ENCODE measurements around the gene GRID1. TPM values are rescaled to one million over a fixed set of nuclear protein-coding genes. Genes with fewer than 3 reads are reported as not detected.

GRID1 gene
- total RNA-seq, 2 donors from 2014 or later = 0.27 to 0.85 TPM

GRCh38 chr10:86064219-86064618 is 302.4 kb downstream of the GRID1 start:
- DNase-seq (ENCODE audit: low spot score) = no peak
- H3K4me1 ChIP-seq (ENCODE audit: control insufficient read depth in 1 of 2, low read depth in 2 of 2) = no peaks in the 10 kb centered on the region
- TF ChIP-seq CTCF (IDR thresholded peaks at IDR 0.05) = no peak
- no peak overlapping the region for H3K4me3 ChIP-seq
- no peaks in the 10 kb centered on the region for H3K9me3 ChIP-seq
- H3K27me3 ChIP-seq (replicated peaks; ENCODE audit: insufficient read depth) = no peaks in the 10 kb centered on the region
- no peak overlapping the region for H3K27ac ChIP-seq
- ATAC-seq (ENCODE audit: insufficient number of reproducible peaks, low FRiP score, low read depth) = no peak
- H3K36me3 ChIP-seq = no peaks in the 10 kb centered on the region

DNA sequence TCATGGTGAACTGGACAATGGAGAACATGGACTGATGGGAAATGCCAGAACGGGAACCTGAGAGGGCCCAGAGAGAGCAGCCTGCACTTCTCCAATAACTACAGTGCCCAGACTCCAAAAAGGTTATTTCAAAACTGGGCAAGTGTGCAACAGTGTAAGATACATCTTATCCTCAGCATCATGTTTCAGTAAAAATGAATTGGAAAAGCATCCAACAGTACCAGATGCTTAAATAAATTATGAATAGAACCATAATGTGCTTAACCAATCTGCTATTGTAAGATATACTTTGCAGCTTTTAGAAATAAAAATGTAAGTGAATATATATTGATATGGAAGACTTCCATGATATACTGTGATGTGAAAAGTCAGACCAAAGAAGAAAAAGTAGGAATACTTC is 303.3 kb downstream of the GRID1 start:
- H3K27me3 ChIP-seq (replicated peaks; ENCODE audit: insufficient read depth) = no peaks in the 10 kb centered on the region
- TF ChIP-seq CTCF (IDR thresholded peaks at IDR 0.05) = no peak
- no peak overlapping the region for H3K27ac ChIP-seq
- no peaks in the 10 kb centered on the region for H3K9me3 ChIP-seq
- ATAC-seq (ENCODE audit: insufficient number of reproducible peaks, low FRiP score, low read depth) = no peak
- no peaks in the 10 kb centered on the region for H3K36me3 ChIP-seq
- no peak overlapping the region for H3K4me3 ChIP-seq
- no peaks in the 10 kb centered on the region for H3K4me1 ChIP-seq (ENCODE audit: control insufficient read depth in 1 of 2, low read depth in 2 of 2)
- no peak for DNase-seq (ENCODE audit: low spot score)

GRCh38 chr10:86062647-86063145 is 303.9 kb downstream of the GRID1 start:
- DNase-seq (ENCODE audit: low spot score) (no peak), ATAC-seq (ENCODE audit: insufficient number of reproducible peaks, low FRiP score, low read depth) (no peak)
- Histone ChIP-seq H3K27ac (no peak overlapping the region), H3K36me3 (no peaks in the 10 kb centered on the region), H3K27me3 (replicated peaks; ENCODE audit: insufficient read depth) (no peaks in the 10 kb centered on the region), H3K4me3 (no peak overlapping the region), H3K4me1 (ENCODE audit: control insufficient read depth in 1 of 2, low read depth in 2 of 2) (no peaks in the 10 kb centered on the region), H3K9me3 (no peaks in the 10 kb centered on the region)
- TF ChIP-seq CTCF (IDR thresholded peaks at IDR 0.05) = no peak

DNA sequence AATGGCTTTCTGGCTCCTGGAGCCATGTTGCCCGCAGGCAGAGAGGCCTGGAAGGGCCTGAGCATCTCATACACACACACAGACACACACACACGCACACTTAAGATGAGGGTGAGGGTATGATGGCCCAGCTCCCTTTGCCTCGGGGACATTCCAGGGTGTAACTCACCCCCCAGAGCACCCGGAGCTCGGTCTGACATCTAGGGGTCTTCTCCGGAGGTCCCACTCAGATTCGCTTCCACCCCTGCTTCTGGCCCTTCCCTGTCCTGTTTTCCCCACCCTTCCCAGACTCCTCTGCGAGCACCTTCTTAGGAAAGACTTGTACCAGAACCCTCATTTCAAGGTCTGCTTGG is 304.4 kb downstream of the GRID1 start:
- Histone ChIP-seq H3K4me3 (no peak overlapping the region), H3K4me1 (ENCODE audit: control insufficient read depth in 1 of 2, low read depth in 2 of 2) (no peaks in the 10 kb centered on the region), H3K9me3 (no peaks in the 10 kb centered on the region), H3K27me3 (replicated peaks; ENCODE audit: insufficient read depth) (no peaks in the 10 kb centered on the region), H3K36me3 (no peaks in the 10 kb centered on the region), H3K27ac (no peak overlapping the region)
- ATAC-seq (ENCODE audit: insufficient number of reproducible peaks, low FRiP score, low read depth) (no peak), DNase-seq (ENCODE audit: low spot score) (no peak)
- TF ChIP-seq CTCF (IDR thresholded peaks at IDR 0.05) = no peak

GRCh38 chr10:86061278-86062197 is 305.1 kb downstream of the GRID1 start:
- no peak for TF ChIP-seq CTCF (IDR thresholded peaks at IDR 0.05)

More at GRCh38 chr10:86061278-86062197, 305.1 kb downstream of the GRID1 start:
- DNase-seq (ENCODE audit: low spot score) (no peak), ATAC-seq (ENCODE audit: insufficient number of reproducible peaks, low FRiP score, low read depth) (no peak)
- Histone ChIP-seq H3K9me3 (no peaks in the 10 kb centered on the region), H3K27ac (no peak overlapping the region), H3K27me3 (replicated peaks; ENCODE audit: insufficient read depth) (no peaks in the 10 kb centered on the region), H3K4me3 (no peak overlapping the region), H3K36me3 (no peaks in the 10 kb centered on the region), H3K4me1 (ENCODE audit: control insufficient read depth in 1 of 2, low read depth in 2 of 2) (no peaks in the 10 kb centered on the region)
